Smooth muscle cell (in vitro differentiated cells): Measurements from ENCODE around the gene RPAP3. TPM values are rescaled to one million over a fixed set of nuclear protein-coding genes. Genes with fewer than 3 reads are reported as not detected.

Experiments used
- DNase-seq: peaks from one replicate; lab custom pipeline; 2025; ENCODE audit not compliant: unreplicated experiment; lab: John Stamatoyannopoulos, UW
- H2AFZ ChIP-seq: fragments of 200-600 bp; sonication (generic); 2 replicates; pipeline ENCODE4 v1.6.0; 2016; ENCODE audit warnings: antibody characterized with exemption, low read depth, mild to moderate bottlenecking
- H3F3A ChIP-seq: fragments of 200-600 bp; sonication (generic); 2 replicates; pipeline ENCODE4 v1.6.0; 2017; ENCODE audit warnings: antibody characterized with exemption, low read depth
- H3K27ac ChIP-seq: fragments of 200-600 bp; sonication (generic); 2 replicates; pipeline ENCODE4 v1.5.1; 2016; ENCODE audit warnings: low read depth, mild to moderate bottlenecking
- H3K27me3 ChIP-seq: fragments of 200-600 bp; sonication (generic); 2 replicates; pipeline ENCODE4 v1.6.1; 2016; ENCODE audit warnings: low read depth, mild to moderate bottlenecking
- H3K36me3 ChIP-seq: fragments of 200-600 bp; sonication (generic); 2 replicates; pipeline ENCODE4 v1.5.1; 2016; ENCODE audit warnings: low read depth
- H3K4me1 ChIP-seq: fragments of 200-600 bp; sonication (generic); 2 replicates; pipeline ENCODE4 v1.5.1; 2016; ENCODE audit warnings: low read depth
- H3K4me2 ChIP-seq: fragments of 200-600 bp; sonication (generic); 2 replicates; pipeline ENCODE4 v1.6.0; 2016; ENCODE audit warnings: mild to moderate bottlenecking
- H3K4me3 ChIP-seq: fragments of 200-600 bp; sonication (generic); 2 replicates; pipeline ENCODE4 v1.5.1; 2016; ENCODE audit warnings: mild to moderate bottlenecking
- H3K79me2 ChIP-seq: fragments of 200-600 bp; sonication (generic); 2 replicates; pipeline ENCODE4 v1.6.0; 2016; ENCODE audit warnings: low read depth, mild to moderate bottlenecking
- H3K9ac ChIP-seq: fragments of 200-600 bp; sonication (generic); 2 replicates; pipeline ENCODE4 v1.6.0; 2016; ENCODE audit warnings: low read depth
- H3K9me3 ChIP-seq: fragments of 200-600 bp; sonication (generic); replicated peaks from 2 replicates; pipeline ENCODE4 v1.5.1; 2016; ENCODE audit warnings: low read depth
- H4K20me1 ChIP-seq: fragments of 200-600 bp; sonication (generic); 2 replicates; pipeline ENCODE4 v1.6.0; 2016; ENCODE audit warnings: low read depth
- CTCF ChIP-seq: fragments of 200-600 bp; sonication (generic); IDR thresholded peaks from 2 replicates; pipeline ENCODE4 v1.5.1; 2017; ENCODE audit warnings: borderline replicate concordance, mild to moderate bottlenecking, antibody characterized with exemption; ENCODE audit not compliant: insufficient read depth, poor library complexity, severe bottlenecking
- WGBS: methylation state at CpG from one replicate; pipeline ENCODE4 v1.1.7; 2016; ENCODE audit warnings: low lambda C conversion rate; 5-methylcytosine and 5-hydroxymethylcytosine counted together
- polyA plus RNA-seq: library from polyadenylated mRNA; unstranded; fragments of >200 nt; fragmentation: Nextera tagmentation; extraction: Ambion mirVana; gene quantifications from 2 replicates; pipeline ENCODE4 v1.2.1, GENCODE V29; 2016
- total RNA-seq: library from RNA; depleted of rRNA; stranded (reverse); fragments of >200 nt; gene quantifications from 2 replicates; pipeline ENCODE4 v1.2.3, GENCODE V29; 2014

RPAP3 gene
- total and polyA plus RNA-seq, 2 experiments from 2014 or later: 17.0 to 23.0 TPM

GRCh38 chr12:47709237-47709636 is 3.4 kb upstream of the RPAP3 start:
- Histone ChIP-seq H3K27me3 (no peaks in the 10 kb centered on the region), H3K27ac (no peak overlapping the region), H3K9ac (no peak overlapping the region), H3K4me2 (no peak overlapping the region), H4K20me1 (peaks cover 5% of the 10 kb centered on the region), H3K79me2 (peaks cover 14% of the 10 kb centered on the region), H3K36me3 (no peaks in the 10 kb centered on the region), H3K4me1 (peaks cover 7% of the 10 kb centered on the region), H3K9me3 (no peaks in the 10 kb centered on the region), H2AFZ (no peak overlapping the region), H3F3A (peaks cover 6% of the 10 kb centered on the region), H3K4me3 (no peak overlapping the region)
- TF ChIP-seq CTCF: no peak
- DNase-seq: no peak
- WGBS: 90% methylated on average over 4 of the region's 4 CpGs

- H3K27me3 ChIP-seq: no peaks in the 10 kb centered on the region
- DNase-seq: no peak
- no peak overlapping the region for H3K4me2 ChIP-seq
- no peak for TF ChIP-seq CTCF
- H3K4me3 ChIP-seq: no peak overlapping the region
- H3K79me2 ChIP-seq: peaks cover 19% of the 10 kb centered on the region
- H4K20me1 ChIP-seq: peaks cover 5% of the 10 kb centered on the region
- H3K27ac ChIP-seq: no peak overlapping the region
- H2AFZ ChIP-seq: no peak overlapping the region
- peaks cover 7% of the 10 kb centered on the region for H3K4me1 ChIP-seq
- WGBS: 73% methylated on average over 5 of the region's 5 CpGs
- H3K36me3 ChIP-seq: no peaks in the 10 kb centered on the region
- no peaks in the 10 kb centered on the region for H3K9me3 ChIP-seq
- no peak overlapping the region for H3K9ac ChIP-seq
- H3F3A ChIP-seq: peaks cover 6% of the 10 kb centered on the region
These were observed 2.2 kb upstream of the RPAP3 start for GRCh38 chr12:47707905-47708543.

- Histone ChIP-seq H3K4me1 (peaks cover 7% of the 10 kb centered on the region), H3K36me3 (no peaks in the 10 kb centered on the region), H3K9ac (no peak overlapping the region), H3K4me2 (peak overlapping the region; percentile 90), H3F3A (peaks cover 6% of the 10 kb centered on the region), H3K4me3 (no peak overlapping the region), H2AFZ (no peak overlapping the region), H3K9me3 (no peaks in the 10 kb centered on the region), H4K20me1 (peaks cover 5% of the 10 kb centered on the region), H3K79me2 (peaks cover 24% of the 10 kb centered on the region), H3K27ac (no peak overlapping the region), H3K27me3 (no peaks in the 10 kb centered on the region)
- TF ChIP-seq CTCF: no peak
- no peak for DNase-seq
These were observed 1.5 kb upstream of the RPAP3 start for GRCh38 chr12:47707355-47707754.

- Histone ChIP-seq H3K4me2 (peak overlapping the region; percentile 90), H3K4me3 (peak overlapping the region; percentile 81), H3K4me1 (peaks cover 7% of the 10 kb centered on the region), H3F3A (peaks cover 6% of the 10 kb centered on the region), H4K20me1 (peaks cover 5% of the 10 kb centered on the region), H3K79me2 (peaks cover 31% of the 10 kb centered on the region), H3K9me3 (no peaks in the 10 kb centered on the region), H3K27ac (peak overlapping the region; percentile 80), H3K9ac (peak overlapping the region; percentile 90), H3K36me3 (no peaks in the 10 kb centered on the region), H3K27me3 (no peaks in the 10 kb centered on the region), H2AFZ (peak overlapping the region; percentile 88)
- DNase-seq: no peak
- 5% methylated on average over 9 of the region's 9 CpGs for WGBS
- no peak for TF ChIP-seq CTCF
These were observed 633 bp downstream of the RPAP3 start for GRCh38 chr12:47705229-47705565.
